Smooth muscle cell (in vitro differentiated cells): ENCODE measurements around the gene GAST. TPM values are rescaled to one million over a fixed set of nuclear protein-coding genes. Genes with fewer than 3 reads are reported as not detected.
"Not testable (repeated sequence)": the region's sequence is repeated elsewhere in the genome, so short reads cannot be mapped to it uniquely, and the experiment has no call there.

ENCODE experiments used
- DNase-seq: peaks from one replicate; lab custom pipeline; 2025; ENCODE audit not compliant: unreplicated experiment; lab: John Stamatoyannopoulos, UW
- H2AFZ ChIP-seq: fragments of 200-600 bp; sonication (generic); 2 replicates; pipeline ENCODE4 v1.6.0; 2016; ENCODE audit warnings: antibody characterized with exemption, low read depth, mild to moderate bottlenecking
- H3F3A ChIP-seq: fragments of 200-600 bp; sonication (generic); 2 replicates; pipeline ENCODE4 v1.6.0; 2017; ENCODE audit warnings: antibody characterized with exemption, low read depth
- H3K27ac ChIP-seq: fragments of 200-600 bp; sonication (generic); 2 replicates; pipeline ENCODE4 v1.5.1; 2016; ENCODE audit warnings: low read depth, mild to moderate bottlenecking
- H3K27me3 ChIP-seq: fragments of 200-600 bp; sonication (generic); 2 replicates; pipeline ENCODE4 v1.6.1; 2016; ENCODE audit warnings: low read depth, mild to moderate bottlenecking
- H3K36me3 ChIP-seq: fragments of 200-600 bp; sonication (generic); 2 replicates; pipeline ENCODE4 v1.5.1; 2016; ENCODE audit warnings: low read depth
- H3K4me1 ChIP-seq: fragments of 200-600 bp; sonication (generic); 2 replicates; pipeline ENCODE4 v1.5.1; 2016; ENCODE audit warnings: low read depth
- H3K4me2 ChIP-seq: fragments of 200-600 bp; sonication (generic); 2 replicates; pipeline ENCODE4 v1.6.0; 2016; ENCODE audit warnings: mild to moderate bottlenecking
- H3K4me3 ChIP-seq: fragments of 200-600 bp; sonication (generic); 2 replicates; pipeline ENCODE4 v1.5.1; 2016; ENCODE audit warnings: mild to moderate bottlenecking
- H3K79me2 ChIP-seq: fragments of 200-600 bp; sonication (generic); 2 replicates; pipeline ENCODE4 v1.6.0; 2016; ENCODE audit warnings: low read depth, mild to moderate bottlenecking
- H3K9ac ChIP-seq: fragments of 200-600 bp; sonication (generic); 2 replicates; pipeline ENCODE4 v1.6.0; 2016; ENCODE audit warnings: low read depth
- H3K9me3 ChIP-seq: fragments of 200-600 bp; sonication (generic); replicated peaks from 2 replicates; pipeline ENCODE4 v1.5.1; 2016; ENCODE audit warnings: low read depth
- H4K20me1 ChIP-seq: fragments of 200-600 bp; sonication (generic); 2 replicates; pipeline ENCODE4 v1.6.0; 2016; ENCODE audit warnings: low read depth
- CTCF ChIP-seq: fragments of 200-600 bp; sonication (generic); IDR thresholded peaks from 2 replicates; pipeline ENCODE4 v1.5.1; 2017; ENCODE audit warnings: borderline replicate concordance, mild to moderate bottlenecking, antibody characterized with exemption; ENCODE audit not compliant: insufficient read depth, poor library complexity, severe bottlenecking
- WGBS: methylation state at CpG from one replicate; pipeline ENCODE4 v1.1.7; 2016; ENCODE audit warnings: low lambda C conversion rate; 5-methylcytosine and 5-hydroxymethylcytosine counted together
- polyA plus RNA-seq: library from polyadenylated mRNA; unstranded; fragments of >200 nt; fragmentation: Nextera tagmentation; extraction: Ambion mirVana; gene quantifications from 2 replicates; pipeline ENCODE4 v1.2.1, GENCODE V29; 2016
- total RNA-seq: library from RNA; depleted of rRNA; stranded (reverse); fragments of >200 nt; gene quantifications from 2 replicates; pipeline ENCODE4 v1.2.3, GENCODE V29; 2014

GAST gene
- total and polyA plus RNA-seq, 2 experiments from 2014 or later = 1.2 TPM; not detected in 1

GRCh38 chr17:41666708-41667279 lies 45.3 kb upstream of the GAST start:
- H3K4me2 ChIP-seq = peak overlapping the region; percentile 86
- H2AFZ ChIP-seq = peak overlapping the region; percentile 81
- H3K36me3 ChIP-seq = no peaks in the 10 kb centered on the region
- H4K20me1 ChIP-seq = no peaks in the 10 kb centered on the region
- H3F3A ChIP-seq = no peaks in the 10 kb centered on the region
- H3K9ac ChIP-seq = peak overlapping the region; percentile 74
- peak; percentile 85 for TF ChIP-seq CTCF
- peak overlapping the region; percentile 61 for H3K4me3 ChIP-seq
- H3K79me2 ChIP-seq = no peaks in the 10 kb centered on the region
- H3K27me3 ChIP-seq = no peaks in the 10 kb centered on the region
- H3K4me1 ChIP-seq = peaks cover 4% of the 10 kb centered on the region
- WGBS = 1% methylated on average over 20 of the region's 23 CpGs
- peak; percentile 65 for DNase-seq
- no peaks in the 10 kb centered on the region for H3K9me3 ChIP-seq
- peak overlapping the region; percentile 80 for H3K27ac ChIP-seq

GRCh38 chr17:41667280-41668041 lies 44.7 kb upstream of the GAST start:
- Histone ChIP-seq H3K9ac (no peak overlapping the region), H3F3A (no peaks in the 10 kb centered on the region), H2AFZ (peak overlapping the region; percentile 81), H3K27me3 (no peaks in the 10 kb centered on the region), H3K4me2 (peak overlapping the region; percentile 86), H3K27ac (no peak overlapping the region), H3K36me3 (no peaks in the 10 kb centered on the region), H3K4me1 (peaks cover 4% of the 10 kb centered on the region), H3K4me3 (no peak overlapping the region), H3K9me3 (no peaks in the 10 kb centered on the region), H4K20me1 (no peaks in the 10 kb centered on the region), H3K79me2 (no peaks in the 10 kb centered on the region)
- 52% methylated on average over 23 of the region's 23 CpGs for WGBS
- no peak for DNase-seq
- no peak for TF ChIP-seq CTCF

- H3K9me3 ChIP-seq = no peaks in the 10 kb centered on the region
- H3K79me2 ChIP-seq = no peaks in the 10 kb centered on the region
- no peaks in the 10 kb centered on the region for H3F3A ChIP-seq
- no peak for TF ChIP-seq CTCF
- no peak overlapping the region for H2AFZ ChIP-seq
- no peak overlapping the region for H3K27ac ChIP-seq
- H3K4me2 ChIP-seq = no peak overlapping the region
- H3K27me3 ChIP-seq = no peaks in the 10 kb centered on the region
- DNase-seq = no peak
- no peaks in the 10 kb centered on the region for H3K36me3 ChIP-seq
- 83% methylated on average over 7 of the region's 7 CpGs for WGBS
- no peaks in the 10 kb centered on the region for H3K4me1 ChIP-seq
- no peak overlapping the region for H3K4me3 ChIP-seq
- no peaks in the 10 kb centered on the region for H4K20me1 ChIP-seq
- H3K9ac ChIP-seq = no peak overlapping the region
These were observed 40.0 kb upstream of the GAST start for GRCh38 chr17:41672153-41672552.

GRCh38 chr17:41675157-41676057 lies 36.7 kb upstream of the GAST start:
- H2AFZ ChIP-seq, DNase-seq, H3K9ac ChIP-seq, H3K27ac ChIP-seq, H3K4me2 ChIP-seq, H3K4me3 ChIP-seq, H3K36me3 ChIP-seq, H3K9me3 ChIP-seq, H3K79me2 ChIP-seq, H3K27me3 ChIP-seq, H4K20me1 ChIP-seq, H3F3A ChIP-seq: not testable (repeated sequence)
- peaks cover 17% of the 10 kb centered on the region for H3K4me1 ChIP-seq
- 74% methylated on average over 7 of the region's 7 CpGs for WGBS
